CD4-positive, CD25-positive, alpha-beta regulatory T cell (primary cell): ENCODE measurements around the gene MRPL21. TPM values are rescaled to one million over a fixed set of nuclear protein-coding genes. Genes with fewer than 3 reads are reported as not detected.

Experiments used
- ATAC-seq, 2 donors: fragments of 150-1000 bp; cut with Tn5 transposase; one replicate each; pipeline ENCODE4 v1.10.0; 2021; ENCODE audit warnings: low read depth in 2 of 2, moderate number of reproducible peaks in 2 of 2, moderate library complexity in 1 of 2
- DNase-seq, 3 donors: peaks; one replicate each; pipeline versions ENCODE4 v3.0.0 to v3.0.0-alpha.2; 2012 to 2022; ENCODE audit warnings: mixed read lengths in 1 of 3
- H3K27ac ChIP-seq: one replicate; pipeline ENCODE4 v1.7.0; 2013; ENCODE audit warnings: mild to moderate bottlenecking, low read length; ENCODE audit not compliant: insufficient read depth, poor library complexity, severe bottlenecking
- H3K27me3 ChIP-seq: one replicate; pipeline ENCODE4 v1.7.0; 2013; ENCODE audit warnings: low read length; ENCODE audit not compliant: control insufficient read depth, insufficient read depth
- H3K36me3 ChIP-seq: one replicate; pipeline ENCODE4 v1.7.0; 2013; ENCODE audit warnings: mild to moderate bottlenecking, low read length, moderate library complexity; ENCODE audit not compliant: control insufficient read depth, insufficient read depth
- H3K4me1 ChIP-seq: 2 replicates; pipeline ENCODE4 v1.7.0; 2013; ENCODE audit warnings: mild to moderate bottlenecking, low read length; ENCODE audit not compliant: insufficient read depth, control insufficient read depth, poor library complexity, severe bottlenecking
- H3K4me3 ChIP-seq: one replicate; pipeline ENCODE4 v1.7.0; 2013; ENCODE audit warnings: low read depth, mild to moderate bottlenecking, low read length, moderate library complexity
- H3K9me3 ChIP-seq, 2 experiments: 1 replicate in 1 of 2; 2 replicates in 1 of 2; pipeline ENCODE4 v1.7.0; 2013; ENCODE audit warnings: low read length in 2 of 2, mild to moderate bottlenecking in 1 of 2, moderate library complexity in 1 of 2; ENCODE audit not compliant: control insufficient read depth in 2 of 2
- H3K27ac Mint-ChIP-seq, 3 donors: one replicate each; pipeline ENCODE4 v1.8.0; 2020 to 2022; ENCODE audit warnings: mild to moderate bottlenecking in 3 of 3, mixed read lengths in 3 of 3, moderate library complexity in 2 of 3
- H3K27me3 Mint-ChIP-seq: one replicate; pipeline ENCODE4 v1.8.0; 2022; ENCODE audit warnings: mild to moderate bottlenecking, mixed read lengths
- H3K36me3 Mint-ChIP-seq: one replicate; pipeline ENCODE4 v1.8.0; 2020; ENCODE audit warnings: mixed read lengths
- H3K4me1 Mint-ChIP-seq, 4 donors: one replicate each; pipeline ENCODE4 v1.8.0; 2020 to 2022; ENCODE audit warnings: mixed read lengths in 4 of 4, mild to moderate bottlenecking in 1 of 4
- H3K4me3 Mint-ChIP-seq, 4 donors: one replicate each; pipeline ENCODE4 v1.8.0; 2020 to 2022; ENCODE audit warnings: mild to moderate bottlenecking in 4 of 4, mixed read lengths in 4 of 4, moderate library complexity in 3 of 4
- H3K9me3 Mint-ChIP-seq, 7 donors: one replicate each; pipeline ENCODE4 v1.8.0; 2020 to 2022; ENCODE audit warnings: mixed read lengths in 7 of 7, mild to moderate bottlenecking in 3 of 7, moderate library complexity in 2 of 7
- polyA plus RNA-seq, 4 donors: library from polyadenylated mRNA; unstranded; fragments of 300-500 nt; fragmentation: Illumina TruSeq; gene quantifications; one replicate each; pipeline ENCODE4 v1.2.3, GENCODE V29; 2021
- total RNA-seq: library from RNA; stranded (reverse); gene quantifications from one replicate; pipeline ENCODE4 v1.2.3, GENCODE V29; 2022

Gene MRPL21
- total and polyA plus RNA-seq, 5 donors from 2014 or later = 40.7 to 137 (median 131) TPM

GRCh38 chr11:68932933-68933577 is 29.4 kb upstream of the MRPL21 start:
- H3K36me3 ChIP-seq = peaks cover 61% of the 10 kb centered on the region
- H3K27ac Mint-ChIP-seq = no peak overlapping the region
- no peak overlapping the region for H3K4me3 ChIP-seq
- no peak for ATAC-seq
- no peak overlapping the region for H3K4me3 Mint-ChIP-seq
- H3K9me3 ChIP-seq = no peaks in the 10 kb centered on the region
- H3K27me3 ChIP-seq = no peaks in the 10 kb centered on the region
- DNase-seq = no peak
- no peaks in the 10 kb centered on the region for H3K27me3 Mint-ChIP-seq
- H3K27ac ChIP-seq = no peak overlapping the region
- H3K36me3 Mint-ChIP-seq = peaks cover 25% of the 10 kb centered on the region
- no peaks in the 10 kb centered on the region for H3K4me1 Mint-ChIP-seq
- no peaks in the 10 kb centered on the region for H3K4me1 ChIP-seq
- H3K9me3 Mint-ChIP-seq = no peaks in the 10 kb centered on the region

GRCh38 chr11:68932358-68932757 is 28.7 kb upstream of the MRPL21 start:
- Mint-ChIP-seq H3K4me1 (no peaks in the 10 kb centered on the region), H3K9me3 (no peaks in the 10 kb centered on the region), H3K27ac (no peak overlapping the region), H3K27me3 (no peaks in the 10 kb centered on the region), H3K4me3 (no peak overlapping the region), H3K36me3 (peaks cover 31% of the 10 kb centered on the region)
- no peak overlapping the region for H3K4me3 ChIP-seq
- no peaks in the 10 kb centered on the region for H3K27me3 ChIP-seq
- H3K9me3 ChIP-seq = no peaks in the 10 kb centered on the region
- ATAC-seq = no peak
- peaks cover 62% of the 10 kb centered on the region for H3K36me3 ChIP-seq
- no peak overlapping the region for H3K27ac ChIP-seq
- no peak for DNase-seq
- H3K4me1 ChIP-seq = no peaks in the 10 kb centered on the region

GRCh38 chr11:68931911-68932310 is 28.3 kb upstream of the MRPL21 start:
- peaks cover 35% of the 10 kb centered on the region for H3K36me3 Mint-ChIP-seq
- DNase-seq (no peak), ATAC-seq (no peak)
- H3K4me1 ChIP-seq = no peaks in the 10 kb centered on the region
- no peaks in the 10 kb centered on the region for H3K4me1 Mint-ChIP-seq
- no peaks in the 10 kb centered on the region for H3K27me3 ChIP-seq
- no peaks in the 10 kb centered on the region for H3K9me3 ChIP-seq
- H3K4me3 Mint-ChIP-seq = no peak overlapping the region
- peak overlapping the region in 1 of 3 donors; percentile 91 for H3K27ac Mint-ChIP-seq
- no peaks in the 10 kb centered on the region for H3K27me3 Mint-ChIP-seq
- no peak overlapping the region for H3K27ac ChIP-seq
- peaks cover 0 to 3% (median 0%) of the 10 kb centered on the region in 7 donors for H3K9me3 Mint-ChIP-seq
- peaks cover 62% of the 10 kb centered on the region for H3K36me3 ChIP-seq
- no peak overlapping the region for H3K4me3 ChIP-seq

- ATAC-seq = no peak
- Mint-ChIP-seq H3K4me1 (no peaks in the 10 kb centered on the region), H3K9me3 (peaks cover 0 to 6% (median 0%) of the 10 kb centered on the region in 7 donors)
Measured at GRCh38 chr11:68930991-68931855, 27.6 kb upstream of the MRPL21 start.

DNA sequence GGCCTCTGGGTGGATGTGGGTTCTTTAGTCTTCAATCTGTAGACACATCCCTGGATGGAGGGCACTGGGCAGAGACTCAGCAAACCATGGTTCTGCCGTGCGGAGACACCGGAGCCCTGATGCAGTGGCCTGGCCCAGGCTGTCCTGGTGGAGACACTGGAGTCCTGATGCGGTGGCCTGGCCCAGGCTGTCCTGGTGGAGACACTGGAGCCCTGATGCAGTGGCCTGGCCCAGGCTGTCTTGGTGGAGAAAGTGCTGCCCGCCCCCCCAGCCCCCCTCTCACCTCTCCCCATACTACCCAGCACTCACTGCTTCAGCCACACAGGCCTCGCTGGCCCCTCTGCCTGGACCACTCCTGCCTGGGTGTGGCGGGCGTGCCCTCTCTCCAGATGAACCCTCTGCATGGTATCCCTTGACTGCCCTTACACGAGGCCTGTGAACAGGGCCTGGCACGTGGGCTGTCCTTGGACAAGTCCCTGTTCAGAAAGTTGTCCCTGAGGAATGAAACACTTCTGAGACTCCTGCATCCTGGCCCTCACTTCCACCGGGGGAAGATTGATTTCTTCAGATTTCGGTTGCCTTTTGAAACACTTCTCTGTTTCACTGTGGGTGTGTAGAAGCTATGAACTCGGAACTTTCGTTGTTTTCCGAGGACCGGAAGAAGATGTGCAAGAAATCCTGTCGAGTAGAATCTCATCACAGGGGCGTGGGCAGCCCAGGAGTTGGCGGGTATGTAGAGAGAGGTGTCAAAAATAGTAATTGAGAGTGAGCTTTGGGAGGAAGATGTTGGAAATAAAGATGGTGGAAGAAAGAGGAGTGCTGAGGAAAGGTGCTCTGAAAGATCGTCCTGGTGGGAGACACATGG is 26.3 kb upstream of the MRPL21 start:
- peak overlapping the region in 1 of 3 donors; percentile 78 for H3K27ac Mint-ChIP-seq
- peaks cover 67% of the 10 kb centered on the region for H3K36me3 ChIP-seq

More at GRCh38 chr11:68930991-68931855, 27.6 kb upstream of the MRPL21 start:
- Mint-ChIP-seq H3K4me3 (no peak overlapping the region), H3K27ac (no peak overlapping the region), H3K36me3 (peaks cover 38% of the 10 kb centered on the region), H3K27me3 (no peaks in the 10 kb centered on the region)
- Histone ChIP-seq H3K27ac (no peak overlapping the region), H3K27me3 (no peaks in the 10 kb centered on the region), H3K36me3 (peaks cover 63% of the 10 kb centered on the region), H3K9me3 (peaks cover 2 to 6% of the 10 kb centered on the region in 2 experiments), H3K4me1 (no peaks in the 10 kb centered on the region), H3K4me3 (no peak overlapping the region)
- no peak for DNase-seq

DNA sequence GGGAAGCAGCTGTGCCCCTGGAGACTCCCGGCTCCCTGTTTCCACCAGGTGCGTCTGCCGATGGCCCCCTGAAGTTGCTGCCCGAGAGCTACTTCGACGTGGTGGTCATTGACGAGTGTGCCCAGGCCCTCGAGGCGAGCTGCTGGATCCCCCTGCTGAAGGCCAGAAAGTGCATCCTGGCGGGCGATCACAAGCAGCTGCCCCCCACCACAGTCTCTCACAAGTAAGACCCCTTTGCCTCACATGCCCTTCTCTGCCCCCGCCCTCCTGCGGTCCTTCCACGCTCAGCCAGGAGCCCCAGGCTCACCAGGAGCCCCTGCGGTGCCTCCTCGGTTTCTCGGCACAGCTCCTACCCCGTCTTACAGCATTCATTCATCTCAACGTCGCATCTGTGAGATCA is 25.5 kb upstream of the MRPL21 start:
- Mint-ChIP-seq H3K36me3 (peaks cover 51% of the 10 kb centered on the region), H3K4me1 (peaks cover 0 to 1% (median 0%) of the 10 kb centered on the region in 4 donors), H3K27me3 (peaks cover 4% of the 10 kb centered on the region), H3K4me3 (no peak overlapping the region), H3K9me3 (peaks cover 2 to 22% (median 6%) of the 10 kb centered on the region in 7 donors), H3K27ac (peak overlapping the region in 1 of 3 donors; percentile 26)
- Histone ChIP-seq H3K4me3 (no peak overlapping the region), H3K4me1 (no peaks in the 10 kb centered on the region), H3K27me3 (no peaks in the 10 kb centered on the region), H3K9me3 (peaks cover 14 to 27% of the 10 kb centered on the region in 2 experiments), H3K27ac (no peak overlapping the region), H3K36me3 (peaks cover 72% of the 10 kb centered on the region)
- no peak for ATAC-seq
- no peak for DNase-seq

More for the DNA sequence above, 26.3 kb upstream of the MRPL21 start:
- H3K27me3 ChIP-seq = no peaks in the 10 kb centered on the region
- no peak overlapping the region for H3K4me3 ChIP-seq
- H3K9me3 ChIP-seq = peaks cover 11 to 19% of the 10 kb centered on the region in 2 experiments
- no peak for DNase-seq
- Mint-ChIP-seq H3K9me3 (peaks cover 2 to 14% (median 6%) of the 10 kb centered on the region in 7 donors), H3K4me3 (no peak overlapping the region), H3K27me3 (peaks cover 4% of the 10 kb centered on the region), H3K4me1 (no peaks in the 10 kb centered on the region), H3K36me3 (peaks cover 43% of the 10 kb centered on the region)
- no peak overlapping the region for H3K27ac ChIP-seq
- H3K4me1 ChIP-seq = no peaks in the 10 kb centered on the region
- ATAC-seq = no peak

GRCh38 chr11:68928136-68928880 is 24.7 kb upstream of the MRPL21 start:
- DNase-seq = no peak
- no peaks in the 10 kb centered on the region for H3K27me3 ChIP-seq
- no peaks in the 10 kb centered on the region for H3K4me1 ChIP-seq
- Mint-ChIP-seq H3K4me3 (no peak overlapping the region), H3K9me3 (peaks cover 2 to 22% (median 6%) of the 10 kb centered on the region in 7 donors), H3K4me1 (peaks cover 0 to 5% (median 0%) of the 10 kb centered on the region in 4 donors), H3K27me3 (peaks cover 4% of the 10 kb centered on the region), H3K36me3 (peaks cover 59% of the 10 kb centered on the region), H3K27ac (no peak overlapping the region)
- peaks cover 15 to 28% of the 10 kb centered on the region in 2 experiments for H3K9me3 ChIP-seq
- ATAC-seq = no peak
- H3K36me3 ChIP-seq = peaks cover 74% of the 10 kb centered on the region
- no peak overlapping the region for H3K4me3 ChIP-seq
- no peak overlapping the region for H3K27ac ChIP-seq
